ENCODE data around the gene CRACR2A. TPM values are rescaled to one million over a fixed set of nuclear protein-coding genes. Genes with fewer than 3 reads are reported as not detected.

Gene CRACR2A
- total and polyA plus RNA-seq, 10 of the 15 experiments (the other 5 are each of a cell fraction or from before 2014, with no cell fraction given): 2.1 to 18.0 (median 13.2) TPM

DNA sequence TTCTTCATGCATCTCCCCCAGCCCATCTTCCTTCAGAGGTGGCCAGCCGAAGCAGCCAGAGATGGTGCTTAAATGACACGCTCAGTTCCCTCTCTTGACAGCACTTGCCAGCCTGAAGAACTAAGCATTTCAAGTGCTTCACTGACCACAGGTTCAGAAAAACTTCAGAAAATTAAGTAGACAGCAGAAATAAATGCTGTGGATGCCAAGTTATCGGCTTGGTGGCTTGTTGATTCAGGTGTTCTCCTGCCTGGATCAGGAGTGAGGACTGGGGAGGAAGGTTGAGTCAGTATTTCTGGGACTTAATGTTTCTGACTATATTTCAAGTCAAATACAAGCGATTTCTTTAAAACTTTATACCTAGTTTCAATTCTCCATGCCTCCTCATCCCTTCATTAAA lies 58.2 kb downstream of the CRACR2A start:
- POLR2A ChIA-PET: no interaction called here
- no peak for TF ChIP-seq FOXK2 (IDR thresholded peaks at IDR 0.05)
- TF ChIP-seq, protein P1, sequence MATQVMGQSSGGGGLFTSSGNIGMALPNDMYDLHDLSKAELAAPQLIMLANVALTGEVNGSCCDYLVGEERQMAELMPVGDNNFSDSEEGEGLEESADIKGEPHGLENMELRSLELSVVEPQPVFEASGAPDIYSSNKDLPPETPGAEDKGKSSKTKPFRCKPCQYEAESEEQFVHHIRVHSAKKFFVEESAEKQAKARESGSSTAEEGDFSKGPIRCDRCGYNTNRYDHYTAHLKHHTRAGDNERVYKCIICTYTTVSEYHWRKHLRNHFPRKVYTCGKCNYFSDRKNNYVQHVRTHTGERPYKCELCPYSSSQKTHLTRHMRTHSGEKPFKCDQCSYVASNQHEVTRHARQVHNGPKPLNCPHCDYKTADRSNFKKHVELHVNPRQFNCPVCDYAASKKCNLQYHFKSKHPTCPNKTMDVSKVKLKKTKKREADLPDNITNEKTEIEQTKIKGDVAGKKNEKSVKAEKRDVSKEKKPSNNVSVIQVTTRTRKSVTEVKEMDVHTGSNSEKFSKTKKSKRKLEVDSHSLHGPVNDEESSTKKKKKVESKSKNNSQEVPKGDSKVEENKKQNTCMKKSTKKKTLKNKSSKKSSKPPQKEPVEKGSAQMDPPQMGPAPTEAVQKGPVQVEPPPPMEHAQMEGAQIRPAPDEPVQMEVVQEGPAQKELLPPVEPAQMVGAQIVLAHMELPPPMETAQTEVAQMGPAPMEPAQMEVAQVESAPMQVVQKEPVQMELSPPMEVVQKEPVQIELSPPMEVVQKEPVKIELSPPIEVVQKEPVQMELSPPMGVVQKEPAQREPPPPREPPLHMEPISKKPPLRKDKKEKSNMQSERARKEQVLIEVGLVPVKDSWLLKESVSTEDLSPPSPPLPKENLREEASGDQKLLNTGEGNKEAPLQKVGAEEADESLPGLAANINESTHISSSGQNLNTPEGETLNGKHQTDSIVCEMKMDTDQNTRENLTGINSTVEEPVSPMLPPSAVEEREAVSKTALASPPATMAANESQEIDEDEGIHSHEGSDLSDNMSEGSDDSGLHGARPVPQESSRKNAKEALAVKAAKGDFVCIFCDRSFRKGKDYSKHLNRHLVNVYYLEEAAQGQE (IDR thresholded peaks at IDR 0.05; ENCODE audit: low read depth, low read length): no peak
- H3K27ac ChIP-seq (ENCODE audit: control insufficient read depth, insufficient read depth): no peak overlapping the region
- no peak overlapping the region for H3K4me2 ChIP-seq (ENCODE audit: control insufficient read depth, insufficient read depth)
- no peaks in the 10 kb centered on the region for H4K20me1 ChIP-seq (ENCODE audit: control insufficient read depth, insufficient read depth)
- FAIRE-seq: no peak
- no peak for DNase-seq (ENCODE audit: low read depth, low spot score)
- no peak overlapping the region for H3K4me3 ChIP-seq
- H3K27me3 ChIP-seq (replicated peaks in 1 of 2; ENCODE audit: control insufficient read depth in 2 of 2, insufficient read depth in 2 of 2, low read length in 1 of 2): no peaks in the 10 kb centered on the region
- SMC1A ChIA-PET (ENCODE audit: uncharacterized antibody, unreplicated experiment): no interaction called here
- RAD21 ChIA-PET (ENCODE audit: unreplicated experiment): no interaction called here
- H3K9ac ChIP-seq (ENCODE audit: control insufficient read depth, insufficient read depth, low read length): no peak overlapping the region
- in situ Hi-C loops (cut with MboI): no loop called here
- 98% methylated on average over 4 of the region's 4 CpGs for WGBS (ENCODE audit: insufficient coverage, insufficient replicate concordance, low lambda C conversion rate, missing lambda C conversion rate)
- H3K79me2 ChIP-seq (ENCODE audit: control insufficient read depth, insufficient read depth, low read length): no peaks in the 10 kb centered on the region
- intact Hi-C loops (cut with micrococcal nuclease; ENCODE audit: unreplicated experiment): no loop called here
- no peak for ATAC-seq
- no TSS peak for BruUV-seq (replicated peaks)
- H3K4me1 ChIP-seq (ENCODE audit: control insufficient read depth, insufficient read depth, low read length): no peaks in the 10 kb centered on the region
- H3K36me3 ChIP-seq (ENCODE audit: control insufficient read depth in 2 of 2, insufficient read depth in 2 of 2, low read length in 1 of 2): peaks cover 0 to 15% of the 10 kb centered on the region in 2 experiments; a peak in 3 of 4 replicates
- H2AFZ ChIP-seq (ENCODE audit: control insufficient read depth, low read depth, low read length): no peak overlapping the region
- H3K9me3 ChIP-seq (replicated peaks; ENCODE audit: control insufficient read depth, insufficient read depth, low read length): no peaks in the 10 kb centered on the region; the same call in 1 of the 3 replicates
- CTCF ChIA-PET: interaction anchor here (1.2 kb wide), 1 partner anchor 140 kb away, joined by 5 read pairs; no protein-coding TSS in a partner anchor

DNA sequence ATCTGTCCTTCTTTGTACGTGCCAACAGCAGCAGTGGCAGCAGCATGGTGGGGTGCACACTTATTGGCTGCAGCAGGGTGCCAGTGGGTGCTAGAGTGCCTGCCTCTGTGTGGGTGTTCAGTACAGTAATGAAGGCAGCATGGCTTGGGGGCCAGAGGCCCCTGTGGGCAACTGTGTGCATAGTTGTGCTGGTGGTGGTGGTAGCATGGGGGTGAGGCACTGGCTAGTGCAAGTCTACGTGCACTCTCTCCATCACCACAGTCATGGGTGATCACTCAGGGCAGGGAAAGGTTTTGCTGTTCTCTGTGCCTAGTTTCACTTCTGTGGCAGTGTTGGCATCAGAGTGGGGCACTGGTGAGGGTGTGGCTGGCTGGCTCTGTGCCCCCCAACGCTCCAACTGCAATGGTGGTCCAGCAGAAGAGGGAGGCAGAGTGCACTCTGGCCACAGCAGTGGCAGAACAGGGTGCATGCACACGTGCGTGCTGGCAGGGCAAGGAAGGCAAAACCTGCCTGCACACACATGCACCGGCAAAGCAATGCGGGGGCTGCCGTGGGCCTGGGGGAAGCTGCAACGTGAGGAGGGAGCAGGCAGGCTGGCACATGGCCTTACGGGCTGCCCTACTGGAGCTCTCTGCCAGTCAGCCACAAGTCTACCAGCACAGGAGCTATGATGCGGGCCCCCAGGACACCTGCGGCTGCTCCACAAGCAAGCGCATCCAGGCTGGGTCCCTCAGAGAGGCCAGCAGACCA lies 60.1 kb downstream of the CRACR2A start:
- no peak for FAIRE-seq
- no peak overlapping the region for H2AFZ ChIP-seq (ENCODE audit: control insufficient read depth, low read depth, low read length)
- no peak for TF ChIP-seq CREB1 (IDR thresholded peaks at IDR 0.05; ENCODE audit: low read depth)
- no peak for TF ChIP-seq JUNB (IDR thresholded peaks at IDR 0.05)
- TF ChIP-seq CHD2 (IDR thresholded peaks at IDR 0.05; ENCODE audit: borderline replicate concordance, low read depth, low read length): no peak
- no peak for TF ChIP-seq TCF7 (IDR thresholded peaks at IDR 0.05; ENCODE audit: borderline replicate concordance)
- TF ChIP-seq NR2C1 (IDR thresholded peaks at IDR 0.05): no peak
- no peak for TF ChIP-seq TCF12 (IDR thresholded peaks at IDR 0.05; ENCODE audit: low read depth, low read length)
- no peak for TF ChIP-seq IRF4 (IDR thresholded peaks at IDR 0.05; ENCODE audit: low read depth, low read length)
- TF ChIP-seq ZNF207 (IDR thresholded peaks at IDR 0.05; ENCODE audit: borderline replicate concordance): no peak
- no peak for TF ChIP-seq PAX5 (IDR thresholded peaks at IDR 0.05; ENCODE audit: borderline replicate concordance, low read depth, low read length)
- TF ChIP-seq, protein P2, sequence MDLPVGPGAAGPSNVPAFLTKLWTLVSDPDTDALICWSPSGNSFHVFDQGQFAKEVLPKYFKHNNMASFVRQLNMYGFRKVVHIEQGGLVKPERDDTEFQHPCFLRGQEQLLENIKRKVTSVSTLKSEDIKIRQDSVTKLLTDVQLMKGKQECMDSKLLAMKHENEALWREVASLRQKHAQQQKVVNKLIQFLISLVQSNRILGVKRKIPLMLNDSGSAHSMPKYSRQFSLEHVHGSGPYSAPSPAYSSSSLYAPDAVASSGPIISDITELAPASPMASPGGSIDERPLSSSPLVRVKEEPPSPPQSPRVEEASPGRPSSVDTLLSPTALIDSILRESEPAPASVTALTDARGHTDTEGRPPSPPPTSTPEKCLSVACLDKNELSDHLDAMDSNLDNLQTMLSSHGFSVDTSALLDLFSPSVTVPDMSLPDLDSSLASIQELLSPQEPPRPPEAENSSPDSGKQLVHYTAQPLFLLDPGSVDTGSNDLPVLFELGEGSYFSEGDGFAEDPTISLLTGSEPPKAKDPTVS (IDR thresholded peaks at IDR 0.05; ENCODE audit: low read depth, low read length): no peak
- no peak for TF ChIP-seq ETV6 (conservative IDR thresholded peaks at IDR 0.05 in 1 of 2, IDR thresholded peaks at IDR 0.05 in 1 of 2; ENCODE audit: borderline replicate concordance in 1 of 2, low read depth in 1 of 2)

More for the DNA sequence above, 60.1 kb downstream of the CRACR2A start:
- ChIA-PET RAD21 (ENCODE audit: unreplicated experiment) (no interaction called here), SMC1A (ENCODE audit: uncharacterized antibody, unreplicated experiment) (no interaction called here), POLR2A (no interaction called here), CTCF (no interaction called here)
- WGBS (ENCODE audit: insufficient coverage, insufficient replicate concordance, low lambda C conversion rate, missing lambda C conversion rate): over 99% methylated on average over 13 of the region's 13 CpGs
- Histone ChIP-seq H3K9me3 (replicated peaks; ENCODE audit: control insufficient read depth, insufficient read depth, low read length) (no peaks in the 10 kb centered on the region; the same call in 1 of the 3 replicates), H3K36me3 (ENCODE audit: control insufficient read depth in 2 of 2, insufficient read depth in 2 of 2, low read length in 1 of 2) (peaks cover 0 to 15% of the 10 kb centered on the region in 2 experiments; a peak in 3 of 4 replicates), H4K20me1 (ENCODE audit: control insufficient read depth, insufficient read depth) (no peaks in the 10 kb centered on the region), H3K9ac (ENCODE audit: control insufficient read depth, insufficient read depth, low read length) (no peak overlapping the region), H3K4me2 (ENCODE audit: control insufficient read depth, insufficient read depth) (no peak overlapping the region), H3K4me3 (no peak overlapping the region), H3K4me1 (ENCODE audit: control insufficient read depth, insufficient read depth, low read length) (no peaks in the 10 kb centered on the region), H3K27me3 (replicated peaks in 1 of 2; ENCODE audit: control insufficient read depth in 2 of 2, insufficient read depth in 2 of 2, low read length in 1 of 2) (no peaks in the 10 kb centered on the region), H3K79me2 (ENCODE audit: control insufficient read depth, insufficient read depth, low read length) (no peaks in the 10 kb centered on the region), H3K27ac (ENCODE audit: control insufficient read depth, insufficient read depth) (no peak overlapping the region)
- intact Hi-C loops (cut with micrococcal nuclease; ENCODE audit: unreplicated experiment) (no loop called here), in situ Hi-C loops (cut with MboI) (no loop called here)
- BruUV-seq (replicated peaks): no TSS peak
- DNase-seq (ENCODE audit: low read depth, low spot score) (no peak), ATAC-seq (no peak)

All from GM12878 (cell line).